IPS DF 6.9 (cell line): ENCODE measurements around the gene CMAS.
"Not testable (repeated sequence)": the region's sequence is repeated elsewhere in the genome, so short reads cannot be mapped to it uniquely, and the experiment has no call there.

Experiments used
- DNase-seq: peaks from one replicate; pipeline ENCODE4 v3.0.0-alpha.2; 2013; ENCODE audit warnings: low read depth, low spot score
- H3K27ac ChIP-seq: one replicate; pipeline ENCODE4 v1.5.1; 2013; ENCODE audit warnings: low read length, control low read depth
- H3K27me3 ChIP-seq: 2 replicates; pipeline ENCODE4 v1.6.1; 2013; ENCODE audit warnings: mild to moderate bottlenecking, low read length; ENCODE audit not compliant: control insufficient read depth, insufficient read depth
- H3K36me3 ChIP-seq: 2 replicates; pipeline ENCODE4 v1.6.1; 2013; ENCODE audit warnings: low read length; ENCODE audit not compliant: control insufficient read depth, insufficient read depth
- H3K4me1 ChIP-seq: 2 replicates; pipeline ENCODE4 v1.6.1; 2013; ENCODE audit warnings: low read length; ENCODE audit not compliant: control insufficient read depth, insufficient read depth
- H3K4me3 ChIP-seq: 2 replicates; pipeline ENCODE4 v1.5.1; 2013; ENCODE audit warnings: mild to moderate bottlenecking, low read length
- H3K9me3 ChIP-seq: 2 replicates; pipeline ENCODE4 v1.6.1; 2013; ENCODE audit warnings: low read length, inconsistent platforms; ENCODE audit not compliant: control insufficient read depth, insufficient read depth
- WGBS: extraction: QIAGEN DNeasy Blood & Tissue Kit; methylation state at CpG from one replicate; pipeline ENCODE4 v1.1.7; 2013; ENCODE audit warnings: mixed read lengths, missing lambda C conversion rate; ENCODE audit not compliant: insufficient read length, insufficient coverage; 5-methylcytosine and 5-hydroxymethylcytosine counted together

CMAS gene

GRCh38 chr12:22066310-22066709 is 20.3 kb downstream of the CMAS start:
- Histone ChIP-seq H3K36me3 (no peaks in the 10 kb centered on the region; the same call in 1 of the 2 replicates), H3K27me3 (no peaks in the 10 kb centered on the region), H3K27ac (no peak overlapping the region), H3K4me3 (no peak overlapping the region), H3K9me3 (no peaks in the 10 kb centered on the region), H3K4me1 (no peaks in the 10 kb centered on the region)
- DNase-seq = no peak
- WGBS = no CpG with 5 or more reads among the region's 2 CpGs

- no peak for DNase-seq
- no peaks in the 10 kb centered on the region for H3K27me3 ChIP-seq
- H3K27ac ChIP-seq = no peak overlapping the region
- WGBS = no CpG with 5 or more reads among the region's 1 CpG
- no peaks in the 10 kb centered on the region; the same call in 1 of the 2 replicates for H3K36me3 ChIP-seq
- no peaks in the 10 kb centered on the region for H3K9me3 ChIP-seq
- H3K4me3 ChIP-seq = no peak overlapping the region
- no peaks in the 10 kb centered on the region for H3K4me1 ChIP-seq
Measured at GRCh38 chr12:22069851-22070250, 23.8 kb downstream of the CMAS start.

- WGBS = no CpG with 5 or more reads among the region's 10 CpGs
- H3K27me3 ChIP-seq = no peaks in the 10 kb centered on the region
- no peak for DNase-seq
- H3K4me1 ChIP-seq = no peaks in the 10 kb centered on the region
- no peak overlapping the region for H3K4me3 ChIP-seq
- H3K36me3 ChIP-seq = no peaks in the 10 kb centered on the region
- H3K27ac ChIP-seq = no peak overlapping the region
- H3K9me3 ChIP-seq = no peaks in the 10 kb centered on the region
Measured at GRCh38 chr12:22082190-22082701, 36.2 kb downstream of the CMAS start.

GRCh38 chr12:22083167-22083566 is 37.1 kb downstream of the CMAS start:
- H3K4me1 ChIP-seq = no peaks in the 10 kb centered on the region
- H3K27me3 ChIP-seq = no peaks in the 10 kb centered on the region
- no peaks in the 10 kb centered on the region for H3K36me3 ChIP-seq
- no peaks in the 10 kb centered on the region for H3K9me3 ChIP-seq
- no peak overlapping the region for H3K4me3 ChIP-seq
- H3K27ac ChIP-seq = no peak overlapping the region
- no peak for DNase-seq

- no peaks in the 10 kb centered on the region for H3K36me3 ChIP-seq
- H3K9me3 ChIP-seq = no peaks in the 10 kb centered on the region
- H3K4me1 ChIP-seq = no peaks in the 10 kb centered on the region
- no peak for DNase-seq
- H3K27ac ChIP-seq = no peak overlapping the region
- WGBS = no CpG with 5 or more reads among the region's 1 CpG
- H3K27me3 ChIP-seq = no peaks in the 10 kb centered on the region
- no peak overlapping the region for H3K4me3 ChIP-seq
Measured at GRCh38 chr12:22084852-22085251, 38.8 kb downstream of the CMAS start.

- no peak for DNase-seq
- Histone ChIP-seq H3K27ac (no peak overlapping the region), H3K4me3 (no peak overlapping the region), H3K27me3 (no peaks in the 10 kb centered on the region), H3K9me3 (no peaks in the 10 kb centered on the region), H3K36me3 (no peaks in the 10 kb centered on the region), H3K4me1 (no peaks in the 10 kb centered on the region)
- WGBS = no CpG with 5 or more reads among the region's 2 CpGs
Measured at GRCh38 chr12:22088886-22089285, 42.9 kb downstream of the CMAS start.

- DNase-seq = no peak
- Histone ChIP-seq H3K27me3 (no peaks in the 10 kb centered on the region), H3K27ac (no peak overlapping the region), H3K36me3 (no peaks in the 10 kb centered on the region), H3K9me3 (no peaks in the 10 kb centered on the region), H3K4me1 (no peaks in the 10 kb centered on the region), H3K4me3 (no peak overlapping the region)
- WGBS = no CpG with 5 or more reads among the region's 2 CpGs
Measured at GRCh38 chr12:22089486-22089885, 43.5 kb downstream of the CMAS start.

- not testable (repeated sequence) for H3K36me3 ChIP-seq, H3K4me1 ChIP-seq, H3K9me3 ChIP-seq, DNase-seq, H3K27ac ChIP-seq, H3K27me3 ChIP-seq, H3K4me3 ChIP-seq
- no CpG with 5 or more reads among the region's 2 CpGs for WGBS
Measured at GRCh38 chr12:22099062-22099461, 53.0 kb downstream of the CMAS start.

GRCh38 chr12:22100958-22101748 is 55.1 kb downstream of the CMAS start:
- no peaks in the 10 kb centered on the region for H3K4me1 ChIP-seq
- no peaks in the 10 kb centered on the region for H3K36me3 ChIP-seq
- no peaks in the 10 kb centered on the region for H3K9me3 ChIP-seq
- DNase-seq = peak; percentile 58
- no peak overlapping the region for H3K4me3 ChIP-seq
- no peaks in the 10 kb centered on the region for H3K27me3 ChIP-seq
- no peak overlapping the region for H3K27ac ChIP-seq
- no CpG with 5 or more reads among the region's 6 CpGs for WGBS

- H3K27ac ChIP-seq = no peak overlapping the region
- H3K9me3 ChIP-seq = no peaks in the 10 kb centered on the region
- H3K27me3 ChIP-seq = no peaks in the 10 kb centered on the region
- no peaks in the 10 kb centered on the region for H3K4me1 ChIP-seq
- WGBS = no CpG with 5 or more reads among the region's 5 CpGs
- no peak for DNase-seq
- no peaks in the 10 kb centered on the region for H3K36me3 ChIP-seq
- H3K4me3 ChIP-seq = no peak overlapping the region
Measured at GRCh38 chr12:22101749-22102243, 55.8 kb downstream of the CMAS start.

- H3K36me3 ChIP-seq = no peaks in the 10 kb centered on the region
- H3K4me3 ChIP-seq = no peak overlapping the region
- no peaks in the 10 kb centered on the region for H3K9me3 ChIP-seq
- H3K4me1 ChIP-seq = no peaks in the 10 kb centered on the region
- no CpG with 5 or more reads among the region's 2 CpGs for WGBS
- no peaks in the 10 kb centered on the region for H3K27me3 ChIP-seq
- DNase-seq = no peak
- no peak overlapping the region for H3K27ac ChIP-seq
Measured at GRCh38 chr12:22103418-22103817, 57.4 kb downstream of the CMAS start.
